Measurements from ENCODE around the gene CCBE1. TPM values are rescaled to one million over a fixed set of nuclear protein-coding genes. Genes with fewer than 3 reads are reported as not detected.

Gene CCBE1
- total RNA-seq, 1 experiment from 2014 or later: 0.09 TPM

GRCh38 chr18:59705145-59705544, 7.9 kb upstream of the CCBE1 start:
- ChIA-PET CTCF (no interaction called here), POLR2A (no interaction called here)
- no peak for DNase-seq
- intact Hi-C loops (cut with micrococcal nuclease; ENCODE audit: unreplicated experiment): no loop called here
- Mint-ChIP-seq H3K4me3 (ENCODE audit: unreplicated experiment) (no peak overlapping the region), H3K4me1 (ENCODE audit: low read depth, unreplicated experiment) (peaks cover 7% of the 10 kb centered on the region), H3K9me3 (ENCODE audit: unreplicated experiment) (no peaks in the 10 kb centered on the region), H3K27ac (ENCODE audit: unreplicated experiment) (no peak overlapping the region), H3K36me3 (ENCODE audit: insufficient read depth, unreplicated experiment) (no peaks in the 10 kb centered on the region), H3K27me3 (ENCODE audit: insufficient read depth, unreplicated experiment) (peaks cover 3% of the 10 kb centered on the region)
- no peak for TF ChIP-seq CTCF (IDR thresholded peaks at IDR 0.05; ENCODE audit: insufficient read depth in 1 of 2, low read depth in 1 of 2, low read length in 1 of 2, severe bottlenecking in 1 of 2, unreplicated experiment in 1 of 2)
- no TSS peak for BruUV-seq (replicated peaks)
- Histone ChIP-seq H3K27me3 (replicated peaks; ENCODE audit: control insufficient read depth, insufficient read depth, low read length) (no peaks in the 10 kb centered on the region), H3K4me3 (ENCODE audit: low read depth, low read length) (no peak overlapping the region), H3K9me3 (no peaks in the 10 kb centered on the region), H3K36me3 (ENCODE audit: control insufficient read depth, insufficient read depth, low read length) (no peaks in the 10 kb centered on the region), H3K4me1 (no peaks in the 10 kb centered on the region)

DNA sequence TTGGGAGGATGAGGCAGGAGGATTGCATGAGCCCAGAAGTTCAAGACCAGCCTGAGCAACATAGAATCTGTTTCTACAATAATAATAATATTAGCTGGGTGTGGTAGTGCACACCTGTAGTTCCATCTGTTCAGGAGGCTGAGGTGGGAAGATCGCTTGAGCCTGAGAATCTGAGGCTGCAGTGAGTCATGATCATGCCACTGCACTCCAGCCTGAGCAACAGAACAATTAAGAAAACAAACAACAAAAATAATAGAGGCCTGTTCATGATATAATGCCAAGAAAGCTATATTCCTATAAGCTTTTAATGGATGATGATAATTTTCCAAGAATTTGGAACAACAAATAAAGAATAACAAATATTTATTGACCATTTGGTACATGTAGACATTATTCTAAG, 6.9 kb upstream of the CCBE1 start:
- no peaks in the 10 kb centered on the region for H3K36me3 ChIP-seq (ENCODE audit: control insufficient read depth, insufficient read depth, low read length)
- Mint-ChIP-seq H3K9me3 (ENCODE audit: unreplicated experiment) (no peaks in the 10 kb centered on the region), H3K4me1 (ENCODE audit: low read depth, unreplicated experiment) (peaks cover 7% of the 10 kb centered on the region), H3K27me3 (ENCODE audit: insufficient read depth, unreplicated experiment) (peaks cover 3% of the 10 kb centered on the region), H3K4me3 (ENCODE audit: unreplicated experiment) (no peak overlapping the region), H3K27ac (ENCODE audit: unreplicated experiment) (no peak overlapping the region), H3K36me3 (ENCODE audit: insufficient read depth, unreplicated experiment) (no peaks in the 10 kb centered on the region)
- H3K4me3 ChIP-seq (ENCODE audit: low read depth, low read length): no peak overlapping the region
- TF ChIP-seq CTCF (IDR thresholded peaks at IDR 0.05; ENCODE audit: insufficient read depth in 1 of 2, low read depth in 1 of 2, low read length in 1 of 2, severe bottlenecking in 1 of 2, unreplicated experiment in 1 of 2): no peak
- no peak for DNase-seq
- no TSS peak for BruUV-seq (replicated peaks)
- POLR2A ChIA-PET: no interaction called here
- no peaks in the 10 kb centered on the region for H3K9me3 ChIP-seq
- H3K4me1 ChIP-seq: no peaks in the 10 kb centered on the region
- CTCF ChIA-PET: no interaction called here
- intact Hi-C loops (cut with micrococcal nuclease; ENCODE audit: unreplicated experiment): no loop called here
- H3K27me3 ChIP-seq (replicated peaks; ENCODE audit: control insufficient read depth, insufficient read depth, low read length): no peaks in the 10 kb centered on the region

GRCh38 chr18:59701272-59701671, 4.0 kb upstream of the CCBE1 start:
- Histone ChIP-seq H3K4me1 (no peaks in the 10 kb centered on the region), H3K27me3 (replicated peaks; ENCODE audit: control insufficient read depth, insufficient read depth, low read length) (no peaks in the 10 kb centered on the region), H3K9me3 (no peaks in the 10 kb centered on the region), H3K36me3 (ENCODE audit: control insufficient read depth, insufficient read depth, low read length) (no peaks in the 10 kb centered on the region), H3K4me3 (ENCODE audit: low read depth, low read length) (no peak overlapping the region)
- ChIA-PET POLR2A (no interaction called here), CTCF (no interaction called here)
- TF ChIP-seq CTCF (IDR thresholded peaks at IDR 0.05; ENCODE audit: insufficient read depth in 1 of 2, low read depth in 1 of 2, low read length in 1 of 2, severe bottlenecking in 1 of 2, unreplicated experiment in 1 of 2): no peak
- intact Hi-C loops (cut with micrococcal nuclease; ENCODE audit: unreplicated experiment): no loop called here
- H3K4me1 Mint-ChIP-seq (ENCODE audit: low read depth, unreplicated experiment): peaks cover 7% of the 10 kb centered on the region
- no peaks in the 10 kb centered on the region for H3K36me3 Mint-ChIP-seq (ENCODE audit: insufficient read depth, unreplicated experiment)
- H3K4me3 Mint-ChIP-seq (ENCODE audit: unreplicated experiment): no peak overlapping the region
- BruUV-seq (replicated peaks): no TSS peak
- H3K27ac Mint-ChIP-seq (ENCODE audit: unreplicated experiment): no peak overlapping the region
- no peak for DNase-seq
- H3K27me3 Mint-ChIP-seq (ENCODE audit: insufficient read depth, unreplicated experiment): peaks cover 4% of the 10 kb centered on the region
- H3K9me3 Mint-ChIP-seq (ENCODE audit: unreplicated experiment): no peaks in the 10 kb centered on the region
